Stimulated activated CD4-positive, alpha-beta T cell treated with anti-CD3 and anti-CD28 coated beads, Interleukin-1b, Interleukin-23, amount 100 ng/mL, for 48 hours (primary cell): ENCODE measurements around the gene DENND2C.
"Not testable (repeated sequence)": the region's sequence is repeated elsewhere in the genome, so short reads cannot be mapped to it uniquely, and the experiment has no call there.

Experiments
- DNase-seq: peaks from one replicate; pipeline ENCODE4 v3.0.0-alpha.2; 2020

DENND2C gene

DNA sequence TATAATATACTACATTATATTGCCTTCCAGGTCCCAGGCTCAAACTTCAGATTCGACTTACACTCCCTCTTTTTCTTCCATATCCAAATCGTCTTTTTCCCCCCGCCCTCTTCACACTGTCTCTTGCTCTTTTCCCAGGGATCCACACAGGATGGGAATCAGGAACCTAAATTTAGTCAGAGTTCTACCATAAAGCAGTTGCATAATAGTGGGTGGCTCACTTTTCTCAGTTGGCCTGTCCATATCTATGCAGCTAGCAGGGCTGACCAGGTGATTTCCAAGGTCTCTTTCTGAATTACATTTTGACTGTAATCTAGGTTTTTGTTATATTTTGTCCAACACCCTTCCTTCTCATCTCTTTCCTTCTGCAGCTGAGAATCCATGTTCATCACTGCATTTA lies 80.7 kb downstream of the DENND2C start:
- no peak for DNase-seq

DNA sequence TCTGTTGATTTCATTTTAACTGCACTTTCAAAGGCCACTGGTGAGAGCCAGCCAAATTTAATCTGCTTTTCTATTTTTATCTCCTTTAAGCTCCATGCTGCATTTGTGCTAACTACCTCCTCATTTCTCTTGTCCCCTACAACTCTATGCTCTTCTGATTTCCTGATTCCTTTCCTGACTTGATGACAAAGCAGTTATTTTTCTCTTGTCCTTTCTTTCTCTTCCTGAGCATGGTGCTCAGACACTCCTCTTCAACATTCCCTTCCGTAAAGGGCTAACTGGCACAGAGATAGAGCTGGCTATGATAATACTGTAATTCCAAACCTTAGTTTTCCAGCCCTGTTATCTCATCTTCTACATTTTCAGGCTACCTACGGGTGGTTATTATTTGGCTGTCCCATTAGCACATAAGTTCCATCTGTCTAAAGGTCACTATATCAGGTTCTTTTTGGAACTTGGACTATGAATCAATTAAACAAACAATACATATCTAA lies 81.6 kb downstream of the DENND2C start:
- DNase-seq = no peak

DNA sequence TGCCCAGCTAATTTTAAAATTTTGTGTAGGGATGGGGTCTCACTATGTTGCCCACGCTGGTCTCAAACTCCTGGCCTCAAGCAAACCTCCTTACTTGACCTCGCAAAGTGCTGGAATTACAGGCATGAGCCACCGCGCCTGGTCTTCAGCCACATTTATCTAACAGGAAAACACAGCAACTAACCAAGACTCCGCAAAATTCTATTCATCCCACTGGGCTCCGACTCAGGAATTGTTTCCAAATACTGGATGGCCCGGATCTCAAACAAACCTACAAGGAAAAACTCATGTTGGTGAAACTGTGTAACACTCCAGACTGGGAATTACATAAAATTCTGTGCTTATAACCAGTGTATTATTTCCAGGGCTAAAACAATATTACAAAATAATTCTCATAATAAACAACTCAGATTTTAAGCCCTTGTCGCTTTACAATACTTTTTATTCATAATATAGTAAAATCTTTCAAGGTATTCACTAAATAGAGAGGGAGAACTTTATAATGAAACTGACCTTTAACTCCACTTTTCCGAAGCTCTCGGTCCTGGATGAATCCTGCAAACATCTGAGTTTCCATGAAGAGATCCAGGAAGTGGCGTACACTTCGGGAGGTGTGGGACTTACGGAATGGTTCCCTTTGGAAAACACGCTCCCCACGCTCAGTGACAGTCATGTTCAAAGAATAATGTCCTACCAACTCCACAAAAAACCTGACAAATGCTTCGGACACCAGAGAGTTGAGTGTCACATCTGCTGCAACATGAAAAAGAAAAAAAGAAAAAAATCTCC lies 82.5 kb downstream of the DENND2C start:
- DNase-seq = no peak

DNA sequence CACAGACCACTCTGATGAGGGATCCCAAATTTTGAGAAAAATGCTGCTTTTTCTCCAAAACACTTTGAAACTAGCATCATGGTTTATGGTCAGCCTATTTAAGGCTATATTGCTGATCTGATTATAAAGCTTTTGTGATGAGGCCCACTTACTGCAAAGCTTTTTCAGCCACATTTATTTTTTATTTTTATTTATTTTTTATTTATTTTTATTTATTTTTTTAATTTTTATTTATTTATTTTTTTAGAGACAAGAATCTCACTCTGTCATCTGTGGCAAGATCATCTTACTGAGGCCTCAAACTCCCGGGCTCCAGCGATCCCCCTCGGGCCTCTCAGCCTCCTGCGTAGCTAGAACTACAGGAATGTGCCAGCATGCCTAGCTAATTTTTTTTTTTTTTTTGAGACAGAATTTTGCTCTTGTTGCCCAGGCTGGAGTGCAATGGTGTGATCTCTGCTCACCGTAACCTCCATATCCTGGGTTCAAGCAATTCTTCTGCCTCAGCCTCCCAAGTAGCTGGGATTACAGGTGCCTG lies 83.3 kb downstream of the DENND2C start:
- DNase-seq = no peak

DNA sequence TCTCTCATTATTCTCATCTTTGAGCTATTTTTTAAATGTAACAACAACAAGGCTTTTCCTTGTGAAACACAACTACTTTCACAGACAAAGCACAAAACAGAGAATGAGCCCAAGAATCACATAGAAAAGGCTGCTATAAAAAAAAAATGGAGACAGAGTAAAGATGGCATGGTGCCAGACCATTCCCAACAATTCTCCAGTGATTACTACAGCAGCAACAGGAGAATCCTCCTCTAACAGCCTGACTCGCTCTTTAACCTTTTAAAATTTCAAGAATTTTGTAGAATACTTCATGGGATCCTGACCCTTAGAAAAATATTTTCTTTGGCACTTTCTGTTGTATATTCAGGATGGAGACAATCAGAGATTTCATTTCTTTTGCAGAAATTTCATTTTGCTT lies 84.6 kb downstream of the DENND2C start:
- no peak for DNase-seq

DNA sequence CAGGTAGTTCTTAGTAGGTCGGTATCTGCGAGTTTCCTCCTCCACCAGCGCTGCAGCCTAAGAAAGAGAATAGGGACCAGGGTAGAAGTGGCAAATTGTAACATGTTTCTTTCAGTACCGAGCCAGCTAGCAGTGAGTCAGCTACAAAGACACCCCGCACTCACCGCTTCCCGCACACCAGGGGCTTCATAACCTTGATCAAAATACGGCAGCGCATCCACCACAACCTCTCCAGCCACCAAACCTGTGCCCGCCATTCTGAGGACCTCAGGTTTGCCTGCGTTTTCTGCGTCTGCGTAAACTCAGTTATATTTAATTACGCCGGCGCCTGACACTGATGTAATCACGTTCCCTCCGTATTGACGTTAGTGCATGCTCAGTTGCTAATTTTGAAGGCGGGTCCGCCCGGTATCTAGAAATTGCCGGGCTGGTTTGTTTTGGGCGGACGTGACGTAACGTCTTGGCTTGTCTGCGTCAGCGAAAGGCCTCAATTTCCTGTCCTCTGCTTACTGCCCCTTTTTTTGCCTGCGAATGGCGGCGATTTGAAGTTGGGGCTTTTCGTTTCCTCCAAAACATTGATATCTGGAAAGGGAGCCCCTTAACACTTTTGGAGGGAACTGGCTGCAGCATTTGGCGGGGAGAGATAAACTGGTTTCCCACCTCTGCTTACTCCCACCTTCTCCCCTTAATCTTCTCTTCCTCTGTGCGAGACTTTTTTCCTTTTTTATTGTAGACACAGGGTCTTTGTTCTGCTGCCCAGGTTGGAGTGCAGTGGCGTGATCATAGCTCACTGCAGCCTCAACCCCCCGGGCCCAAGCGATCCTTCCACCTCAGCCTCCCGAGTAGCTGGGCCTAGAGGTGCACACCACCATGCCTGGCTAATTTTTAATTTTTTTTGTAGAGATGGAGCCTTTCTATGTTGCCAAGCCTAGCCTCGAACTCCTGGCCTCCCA lies 88.2 kb downstream of the DENND2C start, which contains the start of gene BCAS2:
Gene BCAS2 (minus strand): TSS at position 281 of the 953 bp plus-strand sequence. CDS start 24 bp downstream, at position 257.
- peak; percentile 96 for DNase-seq

DNA sequence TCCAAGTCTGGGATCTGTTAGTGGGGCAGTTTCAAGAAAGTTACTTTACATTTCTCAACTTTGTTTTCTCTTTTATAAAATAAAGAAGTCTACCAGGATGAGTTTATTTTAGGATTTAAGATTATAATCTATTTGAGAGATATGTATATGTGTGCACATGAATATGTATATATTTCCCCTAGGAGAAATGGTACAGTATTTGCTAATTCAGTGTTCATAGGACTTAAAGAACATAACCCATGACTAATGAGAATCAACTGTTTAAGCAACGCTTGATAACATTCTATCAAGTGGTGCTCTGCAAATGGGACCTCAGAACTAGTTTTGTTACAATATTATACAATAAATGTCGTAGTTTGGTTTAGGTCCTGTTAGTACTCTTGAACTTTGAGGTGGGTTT lies 95.5 kb downstream of the DENND2C start:
- DNase-seq = no peak

DNA sequence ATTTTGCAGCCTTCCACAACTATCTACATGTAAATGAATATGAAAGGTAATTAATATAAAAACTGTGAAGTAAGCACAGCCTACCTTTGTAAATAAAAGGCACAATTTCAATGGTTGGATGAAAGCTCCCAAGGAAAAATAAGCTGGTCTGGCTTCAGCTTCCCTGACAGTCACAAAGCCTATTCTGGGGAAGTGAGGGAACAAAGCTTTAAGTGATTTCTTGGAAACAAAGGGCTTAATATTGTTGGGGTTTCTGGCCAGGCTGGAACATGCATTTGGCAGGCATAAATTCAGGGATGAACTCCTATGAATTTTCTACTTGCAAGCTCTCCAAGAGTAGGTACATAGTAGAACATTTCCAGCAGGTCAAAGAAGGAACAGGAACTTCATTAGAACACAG lies 105.7 kb downstream of the DENND2C start:
- no peak for DNase-seq

DNA sequence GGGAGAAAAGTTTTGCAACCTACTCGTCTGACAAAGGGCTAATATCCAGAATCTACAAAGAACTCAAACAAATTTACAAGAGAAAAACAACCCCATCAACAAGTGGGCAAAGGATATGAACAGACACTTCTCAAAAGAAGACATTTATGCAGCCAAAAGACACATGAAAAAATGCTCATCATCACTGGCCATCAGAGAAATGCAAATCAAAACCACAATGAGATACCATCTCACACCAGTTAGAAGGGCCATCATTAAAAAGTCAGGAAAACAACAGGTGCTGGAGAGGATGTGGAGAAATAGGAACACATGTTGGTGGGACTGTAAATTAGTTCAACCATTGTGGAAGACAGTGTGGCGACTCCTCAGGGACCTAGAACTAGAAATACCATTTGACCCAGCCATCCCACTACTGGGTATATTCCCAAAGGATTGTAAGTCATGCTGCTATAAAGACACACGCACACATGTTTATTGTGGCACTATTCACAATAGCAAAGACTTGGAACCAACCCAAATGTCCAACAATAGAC lies 106.8 kb downstream of the DENND2C start:
- DNase-seq = not testable (repeated sequence)

DNA sequence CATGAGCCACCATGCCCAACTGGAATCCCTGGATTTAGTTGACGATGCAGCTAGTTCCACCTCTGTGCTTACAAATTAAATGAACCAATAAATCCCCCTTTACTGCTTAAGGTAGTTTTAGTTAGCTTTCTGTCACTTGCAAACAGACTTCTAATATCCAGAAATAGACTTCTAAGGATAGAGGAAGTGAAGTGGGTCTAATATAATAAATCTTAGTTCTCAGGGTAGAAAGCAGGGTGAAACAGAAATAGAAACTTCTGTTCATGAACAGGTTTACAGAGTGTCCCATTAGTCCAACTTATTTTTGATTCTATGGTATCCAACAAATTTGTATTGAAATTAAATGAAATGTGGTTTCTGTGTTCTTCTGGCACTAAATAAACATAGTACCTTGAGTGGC lies 108.5 kb downstream of the DENND2C start:
- DNase-seq = no peak

DNA sequence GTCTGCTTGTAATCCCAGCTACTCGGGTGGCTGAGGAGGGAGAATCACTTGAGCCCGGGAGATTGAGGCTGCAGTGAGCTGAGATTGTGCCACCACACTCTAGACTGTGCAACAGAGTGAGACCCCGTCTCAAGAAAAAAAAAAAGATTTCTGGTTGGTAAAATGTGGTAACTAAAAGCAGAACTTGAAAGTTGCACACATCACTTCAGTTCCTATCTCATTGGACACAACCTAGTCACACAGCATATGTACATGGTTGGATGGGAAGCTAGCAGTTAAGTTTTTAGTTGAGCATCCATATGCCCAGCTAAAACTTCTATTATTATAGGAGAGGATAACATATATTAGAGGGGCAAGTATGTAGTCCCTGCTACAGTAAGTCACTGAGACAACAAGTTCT lies 110.5 kb downstream of the DENND2C start:
- DNase-seq = no peak

DNA sequence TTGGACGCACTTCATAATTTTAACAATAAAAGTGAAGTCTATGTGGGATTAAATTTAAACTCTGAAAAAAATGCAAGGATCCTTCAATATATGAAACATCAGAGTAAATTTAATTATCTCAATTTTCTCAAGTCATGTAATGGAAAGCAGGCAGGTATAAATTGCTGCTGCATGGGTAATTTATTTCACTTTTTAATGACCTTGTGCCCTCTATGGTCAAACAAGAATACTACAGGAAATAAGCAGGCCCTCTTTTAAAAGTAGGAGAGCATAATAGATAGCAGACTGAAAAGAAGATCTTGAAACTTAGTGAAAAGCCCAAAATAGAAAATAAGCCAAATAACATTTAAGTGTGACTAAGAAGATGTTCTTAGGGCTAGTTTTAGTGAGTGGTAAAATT lies 111.3 kb downstream of the DENND2C start:
- DNase-seq = no peak

DNA sequence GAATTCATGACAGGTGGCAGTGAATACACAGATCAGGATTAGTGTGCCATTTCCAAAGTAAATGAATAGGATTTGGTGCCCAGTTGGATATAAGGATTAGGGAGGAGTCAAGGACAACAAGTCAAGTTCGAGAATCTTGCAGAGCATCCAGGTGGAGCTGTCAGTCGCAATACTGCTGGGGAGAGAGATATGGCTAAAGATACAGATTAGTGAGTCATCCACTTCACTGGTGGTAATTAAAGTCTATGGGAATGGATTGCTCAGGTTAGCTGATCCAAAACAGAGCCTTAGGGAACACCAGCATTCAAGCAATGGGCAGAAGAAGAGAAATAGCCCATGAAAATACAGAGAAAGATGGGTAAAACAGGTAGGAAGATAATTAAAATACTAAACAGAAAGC lies 115.3 kb downstream of the DENND2C start:
- no peak for DNase-seq

DNA sequence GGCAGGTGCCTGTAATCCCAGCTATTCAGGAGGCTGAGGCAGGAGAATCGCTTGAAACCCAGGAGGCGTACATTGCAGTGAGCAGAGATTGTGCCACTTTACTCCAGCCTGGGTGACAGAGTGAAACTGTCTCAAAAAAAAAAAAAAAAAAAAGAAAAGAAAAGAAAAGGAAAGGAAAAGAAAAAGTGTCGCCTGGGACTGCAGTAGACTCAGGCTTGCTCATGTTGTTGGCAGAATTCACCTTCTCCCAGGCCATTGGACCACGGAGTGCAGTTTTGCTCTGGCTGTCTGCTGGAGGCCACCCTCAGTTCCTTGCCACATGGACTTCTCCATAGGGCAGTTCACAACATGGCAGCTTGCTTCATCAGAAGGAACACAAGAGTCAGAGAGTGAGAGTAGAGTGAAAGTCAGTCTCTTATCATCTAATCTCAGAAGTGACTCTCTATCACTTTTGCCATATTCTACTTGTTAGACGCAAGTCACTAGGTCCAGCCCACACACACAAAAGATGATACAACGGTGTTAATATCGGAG lies 117.7 kb downstream of the DENND2C start:
- DNase-seq = no peak

DNA sequence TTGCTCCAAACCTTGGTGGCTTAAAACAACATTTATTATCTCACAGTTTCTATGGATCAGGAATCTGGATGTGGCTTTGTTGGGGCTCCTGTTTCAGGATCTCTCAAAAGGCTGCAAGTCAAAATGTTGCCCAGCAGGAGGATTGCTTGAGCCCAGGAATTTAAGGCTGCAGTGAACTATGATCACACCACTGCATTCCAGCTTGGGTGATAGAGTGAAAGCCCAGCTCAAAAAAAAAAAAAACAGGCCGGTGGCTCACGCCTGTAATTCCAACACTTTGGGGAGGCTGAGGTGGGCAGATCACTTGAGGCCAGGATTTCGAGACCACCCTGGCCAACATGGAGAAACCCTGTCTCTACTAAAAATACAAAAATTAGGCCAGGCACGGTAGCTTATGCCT lies 118.4 kb downstream of the DENND2C start:
- DNase-seq = no peak

DNA sequence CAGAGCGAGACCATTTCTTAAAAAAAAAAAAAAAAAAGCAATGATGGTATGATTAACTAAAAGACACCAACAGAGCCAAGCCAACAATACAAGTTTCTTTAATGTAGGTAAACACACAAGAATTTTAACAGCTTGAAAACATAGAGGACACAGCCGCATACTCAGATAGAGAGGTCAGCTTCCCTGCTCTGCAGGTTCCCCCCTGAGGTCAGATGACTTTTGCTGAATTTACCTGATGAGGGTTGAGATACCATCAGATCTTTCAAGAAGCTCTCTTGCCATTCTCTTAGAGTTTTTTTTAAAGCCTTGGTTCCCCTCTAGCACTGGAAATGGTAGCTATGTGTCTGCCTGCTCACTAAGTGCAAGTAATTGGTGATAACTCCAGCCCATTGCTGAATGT lies 119.5 kb downstream of the DENND2C start:
- no peak for DNase-seq

DNA sequence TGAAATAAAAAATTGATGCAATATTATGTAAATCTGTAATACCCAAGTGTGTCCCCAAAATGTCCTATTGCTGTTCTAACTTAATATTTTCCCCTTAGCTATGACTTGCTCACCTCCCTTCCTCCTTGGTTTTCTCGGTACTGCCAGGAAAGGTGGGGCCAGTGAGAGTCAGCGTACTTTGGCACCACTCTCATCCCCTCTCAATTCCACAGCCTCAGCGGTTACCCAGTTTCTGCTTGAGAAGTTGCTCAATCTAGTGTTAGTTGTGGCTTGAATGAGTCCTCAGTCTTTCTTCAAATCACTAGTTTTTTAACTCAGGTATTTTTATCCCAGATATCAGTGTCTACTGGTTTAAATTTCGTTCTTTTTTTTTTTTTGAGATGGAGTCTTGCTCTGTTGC lies 120.7 kb downstream of the DENND2C start:
- no peak for DNase-seq

DNA sequence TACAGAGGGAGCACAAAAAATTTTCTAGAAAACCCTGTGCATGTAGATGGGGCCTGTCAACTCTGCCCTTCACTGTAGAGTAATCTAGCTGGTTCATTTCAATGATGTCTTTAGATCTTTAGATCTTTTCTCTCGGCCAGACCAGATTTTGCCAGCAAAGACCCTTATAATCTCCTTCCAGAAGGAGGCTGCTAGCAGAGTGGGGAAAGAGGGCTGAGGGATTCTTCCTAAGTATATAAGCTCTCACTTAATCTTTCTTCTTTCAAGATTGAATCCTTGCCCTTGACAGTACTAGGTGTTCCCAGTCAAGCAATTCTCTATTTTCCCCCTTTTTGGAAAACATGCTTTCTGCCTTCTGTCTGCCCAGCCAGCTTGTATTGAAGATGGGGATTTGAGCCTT lies 122.8 kb downstream of the DENND2C start:
- DNase-seq = no peak

DNA sequence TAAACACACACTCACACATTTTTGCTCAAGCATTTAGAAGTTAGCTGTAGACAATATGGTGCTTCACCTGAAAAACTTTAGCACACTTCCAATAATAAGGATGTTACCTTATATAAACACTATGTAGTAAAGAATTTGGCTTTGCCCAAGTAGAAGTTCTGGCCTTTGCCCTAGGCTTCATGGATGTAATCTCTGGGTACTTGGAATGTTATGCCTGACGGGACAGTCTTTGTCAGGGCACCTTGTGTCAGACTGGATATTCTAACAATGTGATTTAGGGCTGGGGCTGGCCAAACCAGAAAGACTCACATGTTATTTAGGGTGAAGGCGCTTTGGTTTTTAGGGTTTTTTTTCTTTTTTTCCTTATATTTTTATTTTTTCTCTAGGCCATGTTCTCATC lies 124.1 kb downstream of the DENND2C start:
- no peak for DNase-seq

DNA sequence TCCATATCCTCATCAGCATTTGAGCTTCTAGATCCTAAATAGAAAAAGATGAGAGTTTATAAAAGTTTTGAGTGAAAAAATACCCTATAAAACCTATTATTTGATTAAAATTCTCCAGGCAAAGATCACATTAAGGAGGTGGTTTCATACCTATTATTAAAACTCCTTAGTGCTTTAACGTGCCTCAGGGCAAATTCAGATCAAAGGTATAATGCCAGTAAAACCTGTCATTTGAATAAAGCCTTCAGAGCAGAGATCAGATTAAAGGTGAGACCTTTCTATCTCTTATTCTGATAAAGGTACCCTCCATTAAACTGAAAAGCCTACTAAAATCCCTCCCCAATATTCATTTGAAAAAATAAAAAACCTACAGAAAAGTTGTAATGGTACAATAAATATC lies 124.5 kb downstream of the DENND2C start:
- no peak for DNase-seq

DNA sequence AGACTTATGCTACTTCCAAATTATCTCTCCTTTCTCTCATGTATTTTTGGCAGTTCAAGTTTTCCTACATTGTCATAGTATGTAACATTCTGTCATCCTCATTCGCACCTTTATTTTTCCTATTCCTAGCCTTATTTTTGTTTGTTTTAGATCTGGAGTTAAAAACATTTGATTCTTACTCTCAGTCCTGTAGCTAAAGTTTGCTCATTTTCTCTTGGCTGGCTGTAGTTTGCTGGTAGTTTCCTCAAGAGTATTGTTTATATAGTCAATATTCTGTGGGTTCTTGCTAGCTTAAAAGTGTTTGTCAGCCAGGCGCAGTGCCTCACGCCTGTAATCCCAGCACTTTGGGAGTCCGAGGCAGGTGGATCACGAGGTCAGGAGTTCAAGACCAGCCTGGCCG lies 129.0 kb downstream of the DENND2C start:
- no peak for DNase-seq

DNA sequence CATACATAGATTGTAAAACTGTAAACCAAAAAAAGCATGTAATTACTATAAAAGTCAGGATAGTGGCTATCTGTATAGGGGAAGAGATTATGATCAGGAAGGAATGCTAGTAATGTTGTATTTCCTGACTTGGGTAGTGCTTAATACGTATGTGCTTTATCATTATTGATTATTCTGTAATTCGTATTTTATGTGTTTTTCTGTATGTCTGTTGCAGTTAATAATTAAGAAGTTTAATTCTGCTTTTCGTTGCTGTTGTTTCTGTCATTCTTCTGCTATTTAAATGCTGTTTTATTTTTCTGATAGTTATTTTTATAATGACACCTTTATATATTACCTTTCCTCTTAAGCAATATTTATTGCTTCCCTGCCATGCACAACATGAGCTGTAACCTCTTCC lies 129.6 kb downstream of the DENND2C start:
- no peak for DNase-seq

DNA sequence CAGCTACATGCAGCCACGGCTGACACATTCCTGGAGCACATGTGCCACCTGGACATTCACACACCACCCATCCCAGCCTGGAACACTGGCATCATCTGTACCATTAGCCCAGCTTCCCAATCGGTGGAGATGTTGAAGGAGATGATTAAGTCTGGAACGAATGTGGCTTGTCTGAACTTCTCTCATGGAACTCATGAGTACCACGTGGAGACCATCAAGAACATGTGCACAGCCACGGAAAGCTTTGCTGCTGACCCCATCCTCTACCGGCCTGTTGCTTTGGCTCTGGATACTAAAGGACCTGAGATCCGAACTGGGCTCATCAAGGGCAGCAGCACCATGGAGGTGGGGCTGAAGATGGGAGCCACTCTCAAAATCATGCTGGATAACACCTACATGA lies 133.8 kb downstream of the DENND2C start:
- DNase-seq = no peak
